NCI-H82 (cell line): Measurements from ENCODE around the gene CENPN.

Experiments
- DNase-seq: peaks from one replicate; lab custom pipeline; 2025; lab: John Stamatoyannopoulos, UW

CENPN gene, protein sequence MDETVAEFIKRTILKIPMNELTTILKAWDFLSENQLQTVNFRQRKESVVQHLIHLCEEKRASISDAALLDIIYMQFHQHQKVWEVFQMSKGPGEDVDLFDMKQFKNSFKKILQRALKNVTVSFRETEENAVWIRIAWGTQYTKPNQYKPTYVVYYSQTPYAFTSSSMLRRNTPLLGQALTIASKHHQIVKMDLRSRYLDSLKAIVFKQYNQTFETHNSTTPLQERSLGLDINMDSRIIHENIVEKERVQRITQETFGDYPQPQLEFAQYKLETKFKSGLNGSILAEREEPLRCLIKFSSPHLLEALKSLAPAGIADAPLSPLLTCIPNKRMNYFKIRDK

DNA sequence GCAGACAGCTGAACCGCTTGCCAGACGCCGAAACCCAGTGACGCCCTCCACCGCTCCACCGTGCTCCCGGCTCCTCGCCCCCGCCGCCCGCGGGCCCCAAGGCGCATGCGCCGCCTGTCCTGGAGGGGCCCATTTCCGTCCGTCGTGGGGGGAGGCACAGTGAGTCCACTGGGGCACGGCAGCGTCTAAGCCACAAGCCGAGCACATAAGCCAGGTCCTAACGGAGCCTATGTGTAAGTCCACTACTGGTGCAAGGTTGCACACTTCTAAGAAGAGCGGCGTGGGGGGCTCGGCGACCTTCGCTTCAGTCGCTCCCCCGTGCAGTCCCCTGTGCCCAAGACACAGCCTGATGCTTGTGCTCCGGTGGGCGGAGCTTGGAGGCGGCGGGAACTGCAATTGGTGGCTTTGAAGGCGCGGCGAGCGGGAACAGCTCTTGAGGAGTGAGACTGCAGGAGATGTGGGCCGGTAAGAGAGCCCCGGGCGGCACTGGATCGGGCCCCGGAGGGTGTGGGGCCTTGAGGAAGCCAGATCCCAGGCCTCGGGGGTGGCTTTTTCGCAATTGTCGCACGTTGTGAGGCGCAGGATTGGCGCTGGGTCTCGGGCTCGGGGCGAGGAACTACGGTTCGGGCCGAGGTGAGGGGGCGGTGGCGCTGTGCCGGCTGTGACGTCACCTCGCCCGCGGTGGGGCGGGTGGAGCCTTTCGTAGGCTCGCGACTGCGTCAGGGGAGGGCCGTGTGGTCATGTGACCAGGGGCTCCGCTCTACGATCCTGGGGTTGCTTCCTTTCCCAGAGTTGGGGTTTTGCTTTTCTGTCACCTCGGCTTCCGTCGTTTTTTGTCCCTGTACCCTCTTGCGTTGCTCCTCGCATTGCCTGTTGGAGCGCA is at the start of gene CENPN, which contains the start of gene CMC2:
Gene CENPN (plus strand): TSS at position 402 of the 883 bp plus-strand sequence. CDS start 4,726 bp downstream, outside the sequence.
Gene CMC2 (minus strand): TSS at position 73 of the 883 bp plus-strand sequence. CDS start 9,491 bp downstream, outside the sequence.
- DNase-seq: peak; percentile 96

GRCh38 chr16:80958284-80958683 is 48.7 kb upstream of the CENPN start:
- DNase-seq: no peak

DNA sequence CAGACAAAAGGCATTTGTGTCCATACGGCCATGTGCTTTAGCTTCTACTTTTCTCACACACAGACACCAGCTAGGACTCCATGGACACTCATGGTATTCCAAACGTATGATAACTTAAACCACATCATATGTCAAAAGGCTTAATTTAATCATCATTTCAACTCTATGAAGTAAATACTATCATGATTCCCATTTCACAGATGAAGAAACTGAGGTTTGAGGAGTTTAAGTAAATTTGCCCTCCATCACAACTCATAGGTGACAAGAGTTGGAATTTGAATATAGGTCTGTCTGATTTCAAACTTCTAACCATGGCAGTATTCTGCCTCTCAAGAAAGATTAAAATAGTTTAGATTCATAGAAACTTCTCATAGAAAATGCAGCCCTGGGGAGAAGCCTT is 44.1 kb upstream of the CENPN start:
- DNase-seq: no peak

DNA sequence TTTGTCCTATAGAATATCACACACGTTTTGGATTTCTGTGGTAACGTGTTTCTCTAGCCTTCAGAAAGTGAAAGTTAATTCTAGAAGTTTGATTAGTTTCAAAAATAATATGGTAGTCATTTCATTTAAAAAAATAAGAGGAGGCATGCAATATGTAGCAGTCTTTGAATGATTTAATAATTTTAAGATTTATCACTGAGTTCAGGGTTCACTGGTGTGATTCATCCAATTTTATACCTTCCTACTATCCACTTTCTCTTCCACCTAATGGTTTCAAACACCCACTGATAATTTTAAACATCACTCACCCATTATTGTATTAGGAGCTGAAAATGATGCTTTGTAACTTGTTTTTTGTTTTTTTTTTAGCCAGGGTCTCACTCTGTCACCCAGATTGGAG is 42.7 kb upstream of the CENPN start:
- DNase-seq: no peak

DNA sequence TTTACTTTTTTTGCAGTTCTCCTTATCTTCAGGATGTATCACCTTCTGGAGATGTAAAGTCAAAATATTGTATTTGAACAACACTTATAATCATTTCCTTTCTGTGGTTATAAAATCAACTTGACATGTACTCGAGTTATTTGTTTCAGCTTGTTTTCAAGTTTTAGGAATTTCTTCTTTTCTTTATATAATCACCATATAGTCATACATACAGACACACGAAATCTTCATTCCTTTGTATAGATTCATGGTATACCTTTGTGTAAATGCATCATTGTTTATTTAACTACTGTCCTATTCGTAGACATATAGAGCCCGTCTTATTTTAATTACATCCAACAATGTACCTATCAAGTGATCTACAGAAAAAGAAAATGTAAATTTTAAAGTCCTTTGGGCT is 40.4 kb upstream of the CENPN start:
- no peak for DNase-seq

- no peak for DNase-seq
Observed at GRCh38 chr16:80968386-80969113, 38.5 kb upstream of the CENPN start.

GRCh38 chr16:80969114-80969484 is 37.9 kb upstream of the CENPN start:
- no peak for DNase-seq

DNA sequence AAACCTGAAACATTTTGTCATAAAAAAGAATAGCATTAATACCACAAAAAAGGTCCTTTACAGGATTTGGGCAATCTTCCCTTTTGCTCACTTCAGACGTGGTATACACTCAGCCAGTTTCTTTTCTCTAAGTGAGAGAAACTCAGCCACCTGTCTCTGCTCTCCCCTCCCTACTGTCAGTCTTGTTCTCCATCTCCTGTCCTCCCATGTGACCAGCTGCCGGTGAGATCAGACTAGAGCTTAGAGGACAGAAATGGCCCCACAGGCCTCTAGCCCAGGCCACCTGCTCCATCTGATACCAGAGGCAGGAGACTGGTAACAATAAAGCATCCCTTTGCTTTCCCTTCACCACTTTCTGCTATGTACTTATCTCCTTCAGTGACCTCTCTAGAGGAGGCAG is 35.2 kb upstream of the CENPN start:
- peak; percentile 68 for DNase-seq

GRCh38 chr16:80972611-80973010 is 34.4 kb upstream of the CENPN start:
- DNase-seq: no peak

DNA sequence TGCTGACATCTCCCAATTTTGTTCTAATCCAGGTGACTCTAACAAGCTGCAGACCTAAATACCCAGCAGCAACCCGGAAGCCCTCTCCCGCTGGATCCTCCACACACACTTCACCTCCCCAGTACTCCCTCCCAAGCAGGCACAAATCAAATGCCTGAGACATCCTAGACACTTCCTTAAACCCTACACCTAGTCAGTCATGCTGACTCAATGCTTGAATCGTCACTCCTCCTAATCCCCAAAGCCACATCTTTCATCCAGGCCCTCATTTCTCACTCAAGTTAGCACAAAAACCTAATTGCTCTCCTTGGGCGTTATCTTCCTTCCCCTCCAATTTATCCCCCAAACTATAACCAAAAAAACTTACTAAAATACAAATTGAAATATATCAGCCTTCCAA is 33.0 kb upstream of the CENPN start:
- DNase-seq: no peak

DNA sequence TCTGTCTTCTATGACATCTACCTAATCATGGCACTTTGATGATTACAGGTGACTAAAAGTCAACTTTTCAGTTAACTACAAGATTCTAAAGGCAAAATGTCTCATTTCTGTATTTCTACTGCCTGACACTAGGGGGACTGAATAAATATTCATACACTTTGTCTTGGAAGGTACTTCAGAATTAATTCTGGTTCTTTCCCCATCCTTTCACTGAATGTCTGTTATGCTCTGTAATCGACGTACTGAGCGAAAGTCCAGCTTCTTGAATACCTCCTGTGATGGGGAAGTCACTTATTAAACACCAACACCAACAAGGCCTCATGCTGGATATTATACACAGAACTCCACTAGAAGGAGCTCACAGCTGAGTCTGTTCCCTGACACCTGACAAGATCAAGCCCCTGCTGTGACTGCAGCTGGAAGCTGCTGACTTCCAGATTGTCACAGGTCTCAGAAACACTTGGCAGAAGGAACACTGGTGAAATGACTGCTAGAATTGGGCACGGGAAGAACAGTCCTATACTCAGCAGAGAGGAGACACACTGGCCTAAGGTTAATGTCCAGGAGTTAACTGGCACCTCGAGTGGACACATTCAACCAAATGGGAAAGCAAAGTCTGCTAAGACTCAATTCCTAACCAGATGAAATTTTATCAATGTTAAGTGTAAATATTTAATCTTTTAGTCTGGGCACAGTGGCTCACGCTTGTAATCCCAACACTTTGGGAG is 32.2 kb upstream of the CENPN start:
- peak; percentile 13 for DNase-seq

GRCh38 chr16:80976946-80977345 is 30.1 kb upstream of the CENPN start:
- DNase-seq: no peak

- no peak for DNase-seq
Observed at GRCh38 chr16:80981103-80981502, 25.9 kb upstream of the CENPN start.

GRCh38 chr16:80982646-80983045 is 24.4 kb upstream of the CENPN start:
- DNase-seq: no peak

DNA sequence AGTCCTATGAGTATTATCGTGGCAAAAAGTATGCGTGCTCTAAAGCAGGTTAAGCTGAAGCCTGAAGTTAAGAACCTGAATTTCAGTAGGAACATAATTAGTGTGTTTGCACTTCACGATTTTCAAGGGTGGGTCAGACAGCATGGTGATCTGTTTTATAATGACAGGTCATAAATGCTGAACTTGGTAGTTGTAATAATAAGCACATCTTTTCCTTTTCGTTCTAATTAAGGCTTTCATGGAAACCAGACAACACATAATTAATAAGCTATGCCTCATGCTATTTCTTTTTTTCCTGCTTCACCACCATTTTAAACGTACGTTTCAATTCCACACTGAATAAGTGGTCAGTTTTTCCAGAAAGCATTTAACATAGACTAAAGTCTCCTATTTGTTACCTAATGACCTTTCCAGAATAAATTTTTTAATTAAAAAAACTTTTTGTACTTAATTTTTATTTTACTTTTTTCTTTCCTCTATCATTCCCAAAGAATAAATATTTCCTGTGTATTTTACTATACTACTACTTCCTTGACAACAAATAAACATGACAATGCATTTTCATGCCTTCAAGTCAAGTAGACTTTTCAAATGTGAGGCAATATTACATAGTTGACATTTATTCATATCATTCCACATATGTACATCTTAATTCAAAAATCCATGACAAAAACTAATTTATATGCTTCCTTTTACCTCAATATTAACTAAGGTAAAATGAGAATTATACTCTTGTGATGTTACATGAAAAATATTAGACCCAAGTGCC is 22.7 kb upstream of the CENPN start:
- DNase-seq: no peak

DNA sequence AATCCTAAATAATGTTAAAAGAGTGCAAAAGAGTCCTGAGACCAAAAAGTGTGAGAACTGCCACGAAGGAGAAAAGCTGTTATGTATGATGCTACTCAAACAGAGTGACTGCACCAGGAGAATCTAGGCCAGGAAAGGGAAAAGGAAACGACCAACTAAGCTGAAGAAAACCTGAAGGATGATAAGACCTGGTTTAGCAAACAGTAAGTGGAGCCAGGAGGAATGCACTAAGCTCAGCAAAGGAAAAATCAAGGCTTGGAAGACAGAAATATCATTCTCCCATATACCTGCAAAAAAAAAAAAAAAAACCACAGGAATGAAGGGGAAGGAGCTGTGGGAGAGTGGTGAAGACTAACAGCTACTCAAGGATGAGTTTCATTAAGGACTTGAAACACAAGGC is 21.4 kb upstream of the CENPN start:
- DNase-seq: no peak

GRCh38 chr16:80986557-80986956 is 20.5 kb upstream of the CENPN start:
- peak; percentile 61 for DNase-seq

- no peak for DNase-seq
Observed at GRCh38 chr16:80988756-80989155, 18.3 kb upstream of the CENPN start.

DNA sequence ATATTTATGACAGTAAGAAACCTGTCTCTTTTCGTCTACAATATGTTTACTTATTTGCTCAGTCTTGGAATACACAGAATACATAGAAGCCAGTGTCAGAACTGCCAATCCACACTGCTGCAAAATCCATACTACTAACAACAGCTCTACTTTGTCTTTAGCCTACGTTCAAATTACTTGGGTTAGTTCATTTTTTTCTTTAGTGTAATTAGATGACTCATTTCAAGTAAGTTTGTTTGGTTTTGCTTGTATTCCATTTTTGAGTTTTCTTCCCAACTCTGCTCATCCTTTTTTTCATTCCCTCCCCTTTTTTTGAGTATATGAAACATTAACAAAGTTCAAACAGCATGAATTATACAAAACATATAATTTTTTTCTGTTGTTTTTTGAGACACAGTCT is 17.2 kb upstream of the CENPN start:
- DNase-seq: no peak

DNA sequence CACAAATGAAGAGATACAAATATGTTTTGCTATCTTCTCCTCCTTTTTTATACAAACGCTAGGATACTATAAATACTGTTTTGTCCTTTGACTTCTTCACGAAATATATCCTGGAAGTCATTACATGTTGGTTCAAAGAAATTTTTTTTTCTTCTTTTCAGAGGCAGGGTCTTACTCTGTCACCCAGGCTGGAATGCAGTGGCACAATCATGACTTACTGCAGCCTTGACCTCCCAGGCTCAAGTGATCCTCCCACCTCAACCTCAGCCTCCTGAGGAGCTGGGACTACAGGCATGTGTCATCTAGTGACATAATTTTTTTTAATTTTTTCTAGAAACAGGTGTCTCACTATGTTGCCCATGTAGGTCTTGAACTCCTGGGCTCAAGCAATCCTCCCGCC is 16.4 kb upstream of the CENPN start:
- no peak for DNase-seq

GRCh38 chr16:80990978-80991377 is 16.0 kb upstream of the CENPN start:
- DNase-seq: no peak
